HS-27A (cell line): ENCODE results near the gene KCP.
A peak's percentile ranks its signal among the peaks of the same experiment; 100 is the strongest.

ENCODE experiments used
- DNase-seq: peaks from one replicate; pipeline ENCODE4 v3.0.0-alpha.2; 2012; ENCODE audit warnings: low read depth, missing footprints

The KCP gene

GRCh38 chr7:128841171-128841690, 69.3 kb downstream of the KCP start:
- DNase-seq: no peak

- DNase-seq: no peak
Observed at GRCh38 chr7:128840326-128841170, 70.0 kb downstream of the KCP start.

- no peak for DNase-seq
Observed at GRCh38 chr7:128839751-128840177, 70.7 kb downstream of the KCP start.

- no peak for DNase-seq
Observed at GRCh38 chr7:128838981-128839731, 71.4 kb downstream of the KCP start.

GRCh38 chr7:128838109-128838779, 72.3 kb downstream of the KCP start:
- DNase-seq: no peak

GRCh38 chr7:128837521-128837921, 73.0 kb downstream of the KCP start:
- no peak for DNase-seq

- DNase-seq: no peak
Observed at GRCh38 chr7:128836729-128837348, 73.7 kb downstream of the KCP start.

GRCh38 chr7:128835790-128836641, 74.5 kb downstream of the KCP start:
- no peak for DNase-seq

- DNase-seq: no peak
Observed at GRCh38 chr7:128835231-128835751, 75.2 kb downstream of the KCP start.

- no peak for DNase-seq
Observed at GRCh38 chr7:128833946-128834325, 76.6 kb downstream of the KCP start.

GRCh38 chr7:128833148-128833945, 77.2 kb downstream of the KCP start:
- DNase-seq: no peak

GRCh38 chr7:128832880-128833147, 77.7 kb downstream of the KCP start:
- no peak for DNase-seq

- DNase-seq: no peak
Observed at GRCh38 chr7:128831994-128832879, 78.3 kb downstream of the KCP start.

GRCh38 chr7:128831178-128831993, 79.1 kb downstream of the KCP start:
- no peak for DNase-seq

- DNase-seq: no peak
Observed at GRCh38 chr7:128830231-128831177, 80.0 kb downstream of the KCP start, which contains the start of gene FLNC. Gene FLNC (plus strand): TSS chr7:128830406. CDS start chr7:128830638, 232 bp downstream.

GRCh38 chr7:128829391-128830166, 80.9 kb downstream of the KCP start:
- DNase-seq: peak; percentile 60
